Upper lobe of left lung (tissue), 6 donors: ENCODE data around the gene DYRK2. TPM values are rescaled to one million over a fixed set of nuclear protein-coding genes. Genes with fewer than 3 reads are reported as not detected.

ENCODE experiments used
- ATAC-seq, 2 donors: fragments of 200-7000 bp; cut with Tn5 transposase; one replicate each; pipeline ENCODE4 v1.9.1; 2022; ENCODE audit warnings: mild to moderate bottlenecking in 2 of 2, moderate library complexity in 2 of 2; ENCODE audit not compliant: low FRiP score in 2 of 2
- DNase-seq, 2 donors: peaks; one replicate each; pipeline ENCODE4 v3.0.0-alpha.2; 2019 to 2020
- H3K27ac ChIP-seq, 4 donors: fragments of 200-600 bp; sonication (generic); one replicate each; pipeline ENCODE4 v1.5.1; 2016 to 2019
- H3K27me3 ChIP-seq, 4 donors: fragments of 200-600 bp; sonication (generic); one replicate each; pipeline ENCODE4 v1.5.1; 2017 to 2019
- H3K36me3 ChIP-seq, 4 donors: fragments of 200-600 bp; sonication (generic); one replicate each; pipeline ENCODE4 v1.5.1; 2016 to 2019
- H3K4me1 ChIP-seq, 4 donors: fragments of 200-600 bp; sonication (generic); one replicate each; pipeline ENCODE4 v1.5.1; 2018 to 2019
- H3K4me3 ChIP-seq, 4 donors: fragments of 200-600 bp; sonication (generic); one replicate each; pipeline ENCODE4 v1.5.1; 2017 to 2019; ENCODE audit warnings: mild to moderate bottlenecking in 2 of 4, moderate library complexity in 1 of 4
- H3K9me3 ChIP-seq, 4 donors: fragments of 200-600 bp; sonication (generic); one replicate each; pipeline ENCODE4 v1.5.1; 2018 to 2019
- CTCF ChIP-seq, 6 experiments: fragments of 450-650 bp in 4 of 6; fragments of 200-600 bp in 2 of 6; sonication (generic) in 2 of 6; IDR thresholded peaks; one replicate each; pipeline ENCODE4 v1.5.1; 2016 to 2019; ENCODE audit warnings: antibody characterized with exemption in 6 of 6
- EP300 ChIP-seq, 4 donors: sonication (generic); formaldehyde crosslinking; IDR thresholded peaks; one replicate each; pipeline ENCODE4 v1.5.1; 2017; ENCODE audit warnings: antibody characterized with exemption in 4 of 4, control low read depth in 2 of 4
- POLR2A ChIP-seq, 4 donors: fragments of 450-650 bp; IDR thresholded peaks; one replicate each; pipeline ENCODE4 v1.5.1; 2016 to 2017; ENCODE audit warnings: antibody characterized with exemption in 4 of 4, mild to moderate bottlenecking in 2 of 4
- POLR2AphosphoS5 ChIP-seq, 2 donors: sonication (generic); formaldehyde crosslinking; IDR thresholded peaks; one replicate each; pipeline ENCODE4 v1.5.1; 2017; ENCODE audit warnings: antibody characterized with exemption in 2 of 2
- WGBS, 2 donors: methylation state at CpG; one replicate each; pipeline ENCODE4 v1.1.5; 2017 to 2018; 5-methylcytosine and 5-hydroxymethylcytosine counted together
- total RNA-seq, 6 donors: library from RNA; depleted of rRNA in 4 of 6; stranded (reverse); fragments of >200 nt in 4 of 6; gene quantifications; one replicate each; pipeline versions ENCODE4 v1.1.0 to v1.2.1, GENCODE V29; 2016 to 2021
- donor health status: DM: no; HTN: no; CAD: no; lungs with moderate emphysema.
- donor health status: DM: no; HTN: yes; CAD: no; lungs with severe emphysema.

The DYRK2 gene
- total RNA-seq, 6 donors from 2014 or later: 11.3 to 54.5 (median 17.9) TPM

DNA sequence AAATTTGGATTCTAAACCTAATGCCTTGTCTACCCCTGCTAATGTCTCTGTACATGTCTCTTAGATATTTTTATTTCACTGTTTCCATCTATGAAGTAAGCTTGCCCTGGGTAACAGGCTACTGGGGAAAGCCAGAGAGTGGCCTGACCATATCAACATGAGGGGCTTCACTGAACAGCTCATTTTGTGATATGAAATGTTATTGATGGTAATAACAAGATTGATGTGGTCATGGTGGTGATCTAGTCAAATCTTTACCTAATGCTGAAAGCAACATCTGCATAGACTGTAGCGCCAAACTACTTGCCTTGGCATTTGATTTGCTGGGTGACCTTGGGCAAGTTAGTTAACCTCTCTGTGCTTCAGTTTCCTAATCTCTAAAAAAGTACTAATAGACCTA is 9.9 kb upstream of the DYRK2 start:
- DNase-seq: no peak
- 100% methylated on average over 1 of the region's 1 CpG for WGBS, 2 donors
- no peaks in the 10 kb centered on the region for H3K27me3 ChIP-seq

GRCh38 chr12:67640863-67641262 is 7.7 kb upstream of the DYRK2 start:
- no peaks in the 10 kb centered on the region for H3K27me3 ChIP-seq
- H3K36me3 ChIP-seq: no peaks in the 10 kb centered on the region
- no peaks in the 10 kb centered on the region for H3K9me3 ChIP-seq
- no peak overlapping the region for H3K4me3 ChIP-seq
- WGBS, 2 donors: 83 to 89% methylated on average over 2 of the region's 2 CpGs
- no peaks in the 10 kb centered on the region for H3K4me1 ChIP-seq
- no peak overlapping the region for H3K27ac ChIP-seq
- peak in 1 of 2 donors; percentile 50 for ATAC-seq
- no peak for DNase-seq
- TF ChIP-seq POLR2A (IDR thresholded peaks at IDR 0.05): no peak

More for the DNA sequence above, 9.9 kb upstream of the DYRK2 start:
- ATAC-seq: no peak
- H3K36me3 ChIP-seq: no peaks in the 10 kb centered on the region
- H3K27ac ChIP-seq: no peak overlapping the region
- no peaks in the 10 kb centered on the region for H3K9me3 ChIP-seq
- peaks cover 0 to 4% (median 0%) of the 10 kb centered on the region in 4 donors for H3K4me1 ChIP-seq
- TF ChIP-seq POLR2A (IDR thresholded peaks at IDR 0.05): no peak
- TF ChIP-seq CTCF (IDR thresholded peaks at IDR 0.05): no peak
- TF ChIP-seq EP300 (IDR thresholded peaks at IDR 0.05): no peak
- no peak for TF ChIP-seq POLR2AphosphoS5 (IDR thresholded peaks at IDR 0.05)
- no peak overlapping the region for H3K4me3 ChIP-seq

DNA sequence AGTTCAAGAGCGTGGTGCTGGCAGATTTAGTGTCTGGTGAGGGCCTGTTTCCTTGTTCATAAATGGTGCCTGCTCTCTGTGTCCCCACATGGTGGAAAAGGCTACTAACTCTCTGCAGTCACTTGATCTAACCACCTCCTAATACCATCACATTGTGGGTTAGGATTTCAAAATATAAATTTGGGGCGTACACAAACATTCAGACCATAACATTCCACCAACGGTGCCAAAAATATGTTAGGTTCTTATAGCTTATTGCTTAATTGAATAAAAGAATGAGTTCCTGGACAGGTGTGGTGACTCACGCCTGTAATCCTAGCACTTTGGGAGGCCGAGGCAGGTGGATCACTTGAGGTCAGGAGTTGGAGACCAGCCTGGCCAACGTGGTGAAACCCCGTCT is 3.4 kb upstream of the DYRK2 start:
- Histone ChIP-seq H3K36me3 (no peaks in the 10 kb centered on the region), H3K9me3 (no peaks in the 10 kb centered on the region), H3K27ac (no peak overlapping the region), H3K4me3 (no peak overlapping the region), H3K27me3 (no peaks in the 10 kb centered on the region), H3K4me1 (peaks cover 0 to 8% (median under 1%) of the 10 kb centered on the region in 4 donors)
- 94 to 95% methylated on average over 7 of the region's 7 CpGs for WGBS, 2 donors
- DNase-seq (no peak), ATAC-seq (no peak)
- TF ChIP-seq CTCF (IDR thresholded peaks at IDR 0.05): no peak
- no peak for TF ChIP-seq POLR2A (IDR thresholded peaks at IDR 0.05)
- no peak for TF ChIP-seq EP300 (IDR thresholded peaks at IDR 0.05)
- no peak for TF ChIP-seq POLR2AphosphoS5 (IDR thresholded peaks at IDR 0.05)

DNA sequence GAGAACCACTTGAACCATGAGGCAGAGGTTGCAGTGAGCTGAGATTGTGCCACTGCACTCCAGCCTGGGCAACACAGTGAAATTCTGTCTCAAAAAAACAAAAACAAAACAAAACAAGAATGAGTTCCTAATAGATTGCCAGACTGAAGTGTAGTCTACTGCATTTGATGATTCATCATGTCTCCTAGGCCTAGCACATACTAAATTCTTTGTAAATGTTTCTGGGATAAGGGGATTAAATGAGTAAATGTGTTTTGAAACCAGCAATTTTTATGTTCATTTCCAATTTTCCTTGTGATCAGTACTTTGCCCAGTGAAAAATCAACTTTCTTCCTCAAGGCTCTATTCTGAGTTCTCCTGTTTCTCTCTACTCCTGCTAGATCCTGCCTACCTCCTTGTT is 2.9 kb upstream of the DYRK2 start:
- Histone ChIP-seq H3K27ac (no peak overlapping the region), H3K4me1 (peaks cover 4 to 13% (median 5%) of the 10 kb centered on the region in 4 donors), H3K36me3 (no peaks in the 10 kb centered on the region), H3K27me3 (no peaks in the 10 kb centered on the region), H3K4me3 (no peak overlapping the region), H3K9me3 (no peaks in the 10 kb centered on the region)
- DNase-seq (no peak), ATAC-seq (no peak)
- no peak for TF ChIP-seq POLR2AphosphoS5 (IDR thresholded peaks at IDR 0.05)
- no peak for TF ChIP-seq CTCF (IDR thresholded peaks at IDR 0.05)
- no peak for TF ChIP-seq POLR2A (IDR thresholded peaks at IDR 0.05)
- TF ChIP-seq EP300 (IDR thresholded peaks at IDR 0.05): no peak

GRCh38 chr12:67646775-67647174 is 1.8 kb upstream of the DYRK2 start:
- H3K4me1 ChIP-seq: peaks cover 9 to 18% (median 14%) of the 10 kb centered on the region in 4 donors
- ATAC-seq: no peak
- no peak for DNase-seq
- H3K27me3 ChIP-seq: no peaks in the 10 kb centered on the region
- no peak overlapping the region for H3K4me3 ChIP-seq
- 92 to 94% methylated on average over 4 of the region's 4 CpGs for WGBS, 2 donors
- no peaks in the 10 kb centered on the region for H3K36me3 ChIP-seq
- no peak overlapping the region for H3K27ac ChIP-seq
- H3K9me3 ChIP-seq: no peaks in the 10 kb centered on the region
- TF ChIP-seq CTCF (IDR thresholded peaks at IDR 0.05): no peak
- no peak for TF ChIP-seq POLR2AphosphoS5 (IDR thresholded peaks at IDR 0.05)
- no peak for TF ChIP-seq POLR2A (IDR thresholded peaks at IDR 0.05)
- TF ChIP-seq EP300 (IDR thresholded peaks at IDR 0.05): no peak
